ENCODE measurements around the gene LIN7A. TPM values are rescaled to one million over a fixed set of nuclear protein-coding genes. Genes with fewer than 3 reads are reported as not detected.

LIN7A gene
- total RNA-seq, 1 experiment from 2014 or later = 10.0 TPM

- ChIA-PET CTCF (no interaction called here), POLR2A (ENCODE audit: low non-redundant PET) (no interaction called here)
- intact Hi-C loops (cut with micrococcal nuclease; ENCODE audit: unreplicated experiment) = no loop called here
- BruUV-seq (replicated peaks) = no TSS peak
- H3K36me3 ChIP-seq (ENCODE audit: insufficient read depth, low read length, poor library complexity, severe bottlenecking) = no peaks in the 10 kb centered on the region
- DNase-seq (ENCODE audit: low spot score) = no peak
- H3K27me3 ChIP-seq (replicated peaks; ENCODE audit: insufficient read depth, low read depth, low read length, poor library complexity) = no peaks in the 10 kb centered on the region
- TF ChIP-seq CTCF (conservative IDR thresholded peaks at IDR 0.05; ENCODE audit: low read depth, low read length) (no peak), EZH2 (IDR thresholded peaks at IDR 0.05; ENCODE audit: borderline replicate concordance, low read depth, low read length, poor library complexity, severe bottlenecking) (no peak)
- no peaks in the 10 kb centered on the region for H3K9me3 ChIP-seq (ENCODE audit: low read depth, low read length, poor library complexity, severe bottlenecking)
- H3K27ac ChIP-seq (ENCODE audit: low read depth, low read length, poor library complexity, severe bottlenecking) = no peak overlapping the region
- no peak overlapping the region for H3K4me3 ChIP-seq (ENCODE audit: low read depth, low read length, poor library complexity, severe bottlenecking)
- H3K4me1 ChIP-seq (ENCODE audit: insufficient read depth, low read length, poor library complexity, severe bottlenecking) = no peaks in the 10 kb centered on the region
These were observed 41.5 kb upstream of the LIN7A start for GRCh38 chr12:80979251-80979650.

GRCh38 chr12:80977346-80977745 is 39.6 kb upstream of the LIN7A start:
- intact Hi-C loops (cut with micrococcal nuclease; ENCODE audit: unreplicated experiment) = no loop called here
- peak; percentile 41 for DNase-seq (ENCODE audit: low spot score)
- TF ChIP-seq CTCF (conservative IDR thresholded peaks at IDR 0.05; ENCODE audit: low read depth, low read length) = no peak
- no peaks in the 10 kb centered on the region for H3K9me3 ChIP-seq (ENCODE audit: low read depth, low read length, poor library complexity, severe bottlenecking)
- no peaks in the 10 kb centered on the region for H3K36me3 ChIP-seq (ENCODE audit: insufficient read depth, low read length, poor library complexity, severe bottlenecking)
- POLR2A ChIA-PET (ENCODE audit: low non-redundant PET) = no interaction called here
- BruUV-seq (replicated peaks) = no TSS peak
- no peak overlapping the region for H3K27ac ChIP-seq (ENCODE audit: low read depth, low read length, poor library complexity, severe bottlenecking)
- H3K27me3 ChIP-seq (replicated peaks; ENCODE audit: insufficient read depth, low read depth, low read length, poor library complexity) = no peaks in the 10 kb centered on the region
- no peak overlapping the region for H3K4me3 ChIP-seq (ENCODE audit: low read depth, low read length, poor library complexity, severe bottlenecking)
- H3K4me1 ChIP-seq (ENCODE audit: insufficient read depth, low read length, poor library complexity, severe bottlenecking) = no peaks in the 10 kb centered on the region
- CTCF ChIA-PET = no interaction called here

- ChIA-PET CTCF (no interaction called here), POLR2A (ENCODE audit: low non-redundant PET) (no interaction called here)
- no peak for DNase-seq (ENCODE audit: low spot score)
- TF ChIP-seq EZH2 (IDR thresholded peaks at IDR 0.05; ENCODE audit: borderline replicate concordance, low read depth, low read length, poor library complexity, severe bottlenecking) (no peak), CTCF (conservative IDR thresholded peaks at IDR 0.05; ENCODE audit: low read depth, low read length) (no peak)
- no peak overlapping the region for H3K4me3 ChIP-seq (ENCODE audit: low read depth, low read length, poor library complexity, severe bottlenecking)
- H3K27ac ChIP-seq (ENCODE audit: low read depth, low read length, poor library complexity, severe bottlenecking) = no peak overlapping the region
- no peaks in the 10 kb centered on the region for H3K27me3 ChIP-seq (replicated peaks; ENCODE audit: insufficient read depth, low read depth, low read length, poor library complexity)
- H3K9me3 ChIP-seq (ENCODE audit: low read depth, low read length, poor library complexity, severe bottlenecking) = no peaks in the 10 kb centered on the region
- H3K36me3 ChIP-seq (ENCODE audit: insufficient read depth, low read length, poor library complexity, severe bottlenecking) = no peaks in the 10 kb centered on the region
- BruUV-seq (replicated peaks) = no TSS peak
- H3K4me1 ChIP-seq (ENCODE audit: insufficient read depth, low read length, poor library complexity, severe bottlenecking) = no peaks in the 10 kb centered on the region
- intact Hi-C loops (cut with micrococcal nuclease; ENCODE audit: unreplicated experiment) = no loop called here
These were observed 30.6 kb upstream of the LIN7A start for GRCh38 chr12:80968326-80968725.
